ENCODE results near the gene ZNF785. TPM values are rescaled to one million over a fixed set of nuclear protein-coding genes. Genes with fewer than 3 reads are reported as not detected.

The ZNF785 gene
- total RNA-seq, 3 donors from 2014 or later (not counting 1 experiment from before 2014, with no cell fraction given) = 7.5 to 15.2 (median 10.4) TPM

GRCh38 chr16:30622455-30623032 lies 37.0 kb upstream of the ZNF785 start:
- Mint-ChIP-seq H3K27ac (no peak overlapping the region), H3K36me3 (no peaks in the 10 kb centered on the region), H3K4me1 (no peaks in the 10 kb centered on the region), H3K27me3 (ENCODE audit: low read depth in 2 of 2) (peaks cover 0 to 16% of the 10 kb centered on the region in 2 donors), H3K4me3 (no peak overlapping the region), H3K9me3 (no peaks in the 10 kb centered on the region)
- DNase-seq = no peak
- 69% methylated on average over 10 of the region's 10 CpGs for WGBS (ENCODE audit: insufficient coverage)
- TF ChIP-seq CTCF (IDR thresholded peaks at IDR 0.05) = no peak
- intact Hi-C loops (cut with micrococcal nuclease) = no loop called here
- H3K9me3 ChIP-seq (ENCODE audit: control insufficient read depth, insufficient read depth, low read length) = no peaks in the 10 kb centered on the region
- H3K27ac ChIP-seq (ENCODE audit: low read length) = no peak overlapping the region
- no peak for ATAC-seq
- no peak overlapping the region for H3K4me3 ChIP-seq (ENCODE audit: low read length)
- H3K36me3 ChIP-seq (ENCODE audit: control insufficient read depth, insufficient read depth, low read length) = no peaks in the 10 kb centered on the region
- no peaks in the 10 kb centered on the region for H3K4me1 ChIP-seq (ENCODE audit: control insufficient read depth, insufficient read depth, low read length)
- H3K27me3 ChIP-seq (ENCODE audit: control insufficient read depth, insufficient read depth, low read length) = no peaks in the 10 kb centered on the region

GRCh38 chr16:30621765-30622164 lies 36.3 kb upstream of the ZNF785 start:
- DNase-seq = no peak
- H3K4me3 Mint-ChIP-seq = no peak overlapping the region
- intact Hi-C loops (cut with micrococcal nuclease) = no loop called here
- Histone ChIP-seq H3K4me1 (ENCODE audit: control insufficient read depth, insufficient read depth, low read length) (no peaks in the 10 kb centered on the region), H3K4me3 (ENCODE audit: low read length) (no peak overlapping the region), H3K27ac (ENCODE audit: low read length) (no peak overlapping the region), H3K27me3 (ENCODE audit: control insufficient read depth, insufficient read depth, low read length) (no peaks in the 10 kb centered on the region), H3K36me3 (ENCODE audit: control insufficient read depth, insufficient read depth, low read length) (no peaks in the 10 kb centered on the region), H3K9me3 (ENCODE audit: control insufficient read depth, insufficient read depth, low read length) (no peaks in the 10 kb centered on the region)
- no peak overlapping the region for H3K27ac Mint-ChIP-seq
- H3K4me1 Mint-ChIP-seq = no peaks in the 10 kb centered on the region
- TF ChIP-seq CTCF (IDR thresholded peaks at IDR 0.05) = no peak
- H3K27me3 Mint-ChIP-seq (ENCODE audit: low read depth in 2 of 2) = peaks cover 0 to 16% of the 10 kb centered on the region in 2 donors
- no peaks in the 10 kb centered on the region for H3K36me3 Mint-ChIP-seq
- WGBS (ENCODE audit: insufficient coverage) = 84% methylated on average over 5 of the region's 5 CpGs
- H3K9me3 Mint-ChIP-seq = no peaks in the 10 kb centered on the region
- no peak for ATAC-seq

- WGBS (ENCODE audit: insufficient coverage) = 73% methylated on average over 3 of the region's 3 CpGs
- peaks cover 2 to 16% of the 10 kb centered on the region in 2 donors for H3K27me3 Mint-ChIP-seq (ENCODE audit: low read depth in 2 of 2)
- Histone ChIP-seq H3K9me3 (ENCODE audit: control insufficient read depth, insufficient read depth, low read length) (no peaks in the 10 kb centered on the region), H3K27me3 (ENCODE audit: control insufficient read depth, insufficient read depth, low read length) (no peaks in the 10 kb centered on the region), H3K36me3 (ENCODE audit: control insufficient read depth, insufficient read depth, low read length) (no peaks in the 10 kb centered on the region), H3K4me3 (ENCODE audit: low read length) (no peak overlapping the region), H3K4me1 (ENCODE audit: control insufficient read depth, insufficient read depth, low read length) (no peaks in the 10 kb centered on the region), H3K27ac (ENCODE audit: low read length) (no peak overlapping the region)
- no peak overlapping the region for H3K4me3 Mint-ChIP-seq
- no peak for TF ChIP-seq CTCF (IDR thresholded peaks at IDR 0.05)
- no peak for DNase-seq
- intact Hi-C loops (cut with micrococcal nuclease) = no loop called here
- H3K27ac Mint-ChIP-seq = no peak overlapping the region
- H3K4me1 Mint-ChIP-seq = peaks cover 0 to 4% of the 10 kb centered on the region in 2 donors
- ATAC-seq = no peak
- H3K9me3 Mint-ChIP-seq = no peaks in the 10 kb centered on the region
- H3K36me3 Mint-ChIP-seq = no peaks in the 10 kb centered on the region
Observed at GRCh38 chr16:30620169-30620568, 34.7 kb upstream of the ZNF785 start.

- H3K4me3 ChIP-seq (ENCODE audit: low read length) = no peak overlapping the region
- H3K4me1 ChIP-seq (ENCODE audit: control insufficient read depth, insufficient read depth, low read length) = no peaks in the 10 kb centered on the region
- no peaks in the 10 kb centered on the region for H3K27me3 ChIP-seq (ENCODE audit: control insufficient read depth, insufficient read depth, low read length)
- DNase-seq (no peak), ATAC-seq (no peak)
- no peak for TF ChIP-seq CTCF (IDR thresholded peaks at IDR 0.05)
- H3K27ac Mint-ChIP-seq = no peak overlapping the region
- no peaks in the 10 kb centered on the region for H3K9me3 Mint-ChIP-seq
- no peak overlapping the region for H3K4me3 Mint-ChIP-seq
- no peak overlapping the region for H3K27ac ChIP-seq (ENCODE audit: low read length)
- H3K9me3 ChIP-seq (ENCODE audit: control insufficient read depth, insufficient read depth, low read length) = no peaks in the 10 kb centered on the region
- H3K36me3 ChIP-seq (ENCODE audit: control insufficient read depth, insufficient read depth, low read length) = no peaks in the 10 kb centered on the region
- no peaks in the 10 kb centered on the region for H3K36me3 Mint-ChIP-seq
- peaks cover 0 to 4% of the 10 kb centered on the region in 2 donors for H3K4me1 Mint-ChIP-seq
- peaks cover 2 to 16% of the 10 kb centered on the region in 2 donors for H3K27me3 Mint-ChIP-seq (ENCODE audit: low read depth in 2 of 2)
- intact Hi-C loops (cut with micrococcal nuclease) = no loop called here
- 90% methylated on average over 5 of the region's 5 CpGs for WGBS (ENCODE audit: insufficient coverage)
Observed at GRCh38 chr16:30619638-30620037, 34.1 kb upstream of the ZNF785 start.

Data from natural killer cell (primary cell).